ENCODE measurements around the gene SYNPO2. TPM values are rescaled to one million over a fixed set of nuclear protein-coding genes. Genes with fewer than 3 reads are reported as not detected.

The SYNPO2 gene
- total and polyA plus RNA-seq, 8 donors, result 2.8 to 30.7 (median 4.6) TPM

- no peak for ATAC-seq
- Histone ChIP-seq H3K27me3 (no peaks in the 10 kb centered on the region), H3K9me3 (no peaks in the 10 kb centered on the region), H3K4me3 (no peak overlapping the region), H3K27ac (no peak overlapping the region), H3K36me3 (no peaks in the 10 kb centered on the region), H3K4me1 (no peaks in the 10 kb centered on the region)
- TF ChIP-seq CTCF (IDR thresholded peaks at IDR 0.05), result no peak
- intact Hi-C loops (cut with DNase I), result no loop called here
- no peak for DNase-seq
Measured at GRCh38 chr4:118843237-118843636, 45.4 kb upstream of the SYNPO2 start.

GRCh38 chr4:118845552-118846050, 43.1 kb upstream of the SYNPO2 start:
- no peak for ATAC-seq

GRCh38 chr4:118846979-118847378, 41.7 kb upstream of the SYNPO2 start:
- H3K4me3 ChIP-seq, result no peak overlapping the region
- no peaks in the 10 kb centered on the region for H3K36me3 ChIP-seq
- ATAC-seq (no peak), DNase-seq (no peak)
- intact Hi-C loops (cut with DNase I), result no loop called here
- H3K9me3 ChIP-seq, result no peaks in the 10 kb centered on the region
- no peak for TF ChIP-seq CTCF (IDR thresholded peaks at IDR 0.05)
- no peaks in the 10 kb centered on the region for H3K27me3 ChIP-seq
- peaks cover 0 to 4% of the 10 kb centered on the region in 2 donors for H3K4me1 ChIP-seq
- no peak overlapping the region for H3K27ac ChIP-seq

More at GRCh38 chr4:118845552-118846050, 43.1 kb upstream of the SYNPO2 start:
- Histone ChIP-seq H3K36me3 (no peaks in the 10 kb centered on the region), H3K27me3 (no peaks in the 10 kb centered on the region), H3K9me3 (no peaks in the 10 kb centered on the region), H3K4me3 (no peak overlapping the region), H3K4me1 (no peaks in the 10 kb centered on the region), H3K27ac (no peak overlapping the region)
- intact Hi-C loops (cut with DNase I), result no loop called here
- no peak for TF ChIP-seq CTCF (IDR thresholded peaks at IDR 0.05)
- no peak for DNase-seq

- H3K4me1 ChIP-seq, result peaks cover 0 to 4% of the 10 kb centered on the region in 2 donors
- no peak for DNase-seq
- TF ChIP-seq CTCF (IDR thresholded peaks at IDR 0.05), result no peak
- no peaks in the 10 kb centered on the region for H3K9me3 ChIP-seq
- no peak overlapping the region for H3K4me3 ChIP-seq
- ATAC-seq, result no peak
- no peaks in the 10 kb centered on the region for H3K27me3 ChIP-seq
- H3K36me3 ChIP-seq, result no peaks in the 10 kb centered on the region
- intact Hi-C loops (cut with DNase I), result no loop called here
- H3K27ac ChIP-seq, result no peak overlapping the region
Measured at GRCh38 chr4:118848242-118848641, 40.4 kb upstream of the SYNPO2 start.

GRCh38 chr4:118848901-118849300, 39.8 kb upstream of the SYNPO2 start:
- intact Hi-C loops (cut with DNase I), result no loop called here
- Histone ChIP-seq H3K4me1 (peaks cover 0 to 4% of the 10 kb centered on the region in 2 donors), H3K9me3 (no peaks in the 10 kb centered on the region), H3K36me3 (no peaks in the 10 kb centered on the region), H3K27ac (no peak overlapping the region), H3K27me3 (no peaks in the 10 kb centered on the region), H3K4me3 (no peak overlapping the region)
- TF ChIP-seq CTCF (IDR thresholded peaks at IDR 0.05), result no peak
- ATAC-seq (no peak), DNase-seq (no peak)

Data from left lung (tissue), 10 donors.